ENCODE data around the gene UVRAG. TPM values are rescaled to one million over a fixed set of nuclear protein-coding genes. Genes with fewer than 3 reads are reported as not detected.

The UVRAG gene
- total RNA-seq, 3 donors from 2014 or later = 43.3 to 73.0 (median 48.9) TPM

DNA sequence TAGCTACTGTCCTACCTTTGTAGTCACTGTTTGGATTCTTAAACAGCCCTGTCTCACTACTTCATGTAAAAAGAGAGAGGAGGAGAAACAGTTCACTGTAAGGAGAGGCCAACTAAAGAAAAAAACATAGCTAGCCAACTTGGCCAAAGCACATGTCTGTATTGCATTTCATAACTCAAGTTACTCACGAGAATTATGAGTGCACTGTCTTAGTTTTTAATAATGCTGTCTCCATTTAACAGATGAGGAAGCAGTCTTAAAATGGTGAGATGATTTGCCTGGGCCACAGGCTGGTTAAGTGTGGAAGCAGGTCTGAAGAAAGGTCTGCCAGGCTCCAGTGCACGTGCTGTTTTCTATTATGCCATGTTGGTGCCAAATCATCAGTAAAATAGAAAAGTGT lies 104.5 kb downstream of the UVRAG start:
- Histone ChIP-seq H3K4me1 (peaks cover 0 to 5% of the 10 kb centered on the region in 2 donors), H3K27me3 (no peaks in the 10 kb centered on the region), H3K36me3 (no peaks in the 10 kb centered on the region), H3K9me3 (no peaks in the 10 kb centered on the region), H3K27ac (no peak overlapping the region), H3K4me3 (no peak overlapping the region)
- intact Hi-C loops (cut with DNase I; ENCODE audit: low total_unique reads) = no loop called here
- TF ChIP-seq, protein P1, sequence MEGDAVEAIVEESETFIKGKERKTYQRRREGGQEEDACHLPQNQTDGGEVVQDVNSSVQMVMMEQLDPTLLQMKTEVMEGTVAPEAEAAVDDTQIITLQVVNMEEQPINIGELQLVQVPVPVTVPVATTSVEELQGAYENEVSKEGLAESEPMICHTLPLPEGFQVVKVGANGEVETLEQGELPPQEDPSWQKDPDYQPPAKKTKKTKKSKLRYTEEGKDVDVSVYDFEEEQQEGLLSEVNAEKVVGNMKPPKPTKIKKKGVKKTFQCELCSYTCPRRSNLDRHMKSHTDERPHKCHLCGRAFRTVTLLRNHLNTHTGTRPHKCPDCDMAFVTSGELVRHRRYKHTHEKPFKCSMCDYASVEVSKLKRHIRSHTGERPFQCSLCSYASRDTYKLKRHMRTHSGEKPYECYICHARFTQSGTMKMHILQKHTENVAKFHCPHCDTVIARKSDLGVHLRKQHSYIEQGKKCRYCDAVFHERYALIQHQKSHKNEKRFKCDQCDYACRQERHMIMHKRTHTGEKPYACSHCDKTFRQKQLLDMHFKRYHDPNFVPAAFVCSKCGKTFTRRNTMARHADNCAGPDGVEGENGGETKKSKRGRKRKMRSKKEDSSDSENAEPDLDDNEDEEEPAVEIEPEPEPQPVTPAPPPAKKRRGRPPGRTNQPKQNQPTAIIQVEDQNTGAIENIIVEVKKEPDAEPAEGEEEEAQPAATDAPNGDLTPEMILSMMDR (IDR thresholded peaks at IDR 0.05) = no peak
- TF ChIP-seq POLR2AphosphoS5 (IDR thresholded peaks at IDR 0.05) = no peak
- TF ChIP-seq POLR2A (IDR thresholded peaks at IDR 0.05) = no peak
- no peak for DNase-seq (ENCODE audit: low spot score in 2 of 2)

DNA sequence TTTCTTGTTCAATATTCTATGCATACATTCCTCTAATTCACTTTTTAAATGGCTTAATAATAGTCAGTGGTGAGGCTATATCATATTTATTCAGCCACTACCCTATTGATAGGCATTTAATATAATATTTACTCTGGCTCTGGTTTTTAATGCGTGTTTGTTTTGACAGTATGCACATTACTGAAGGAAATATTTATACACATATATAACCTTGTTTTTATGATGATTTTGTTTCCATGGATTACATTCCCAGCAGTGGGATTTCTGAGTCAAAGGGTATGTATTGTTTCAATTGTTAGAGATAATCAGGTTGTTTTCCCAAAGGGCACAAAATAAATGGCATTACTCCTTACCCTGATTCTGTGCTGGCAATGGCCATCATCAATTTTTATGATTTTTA lies 105.8 kb downstream of the UVRAG start:
- TF ChIP-seq POLR2AphosphoS5 (IDR thresholded peaks at IDR 0.05) (no peak), POLR2A (IDR thresholded peaks at IDR 0.05) (no peak)
- TF ChIP-seq, protein P1 (IDR thresholded peaks at IDR 0.05) = no peak

DNA sequence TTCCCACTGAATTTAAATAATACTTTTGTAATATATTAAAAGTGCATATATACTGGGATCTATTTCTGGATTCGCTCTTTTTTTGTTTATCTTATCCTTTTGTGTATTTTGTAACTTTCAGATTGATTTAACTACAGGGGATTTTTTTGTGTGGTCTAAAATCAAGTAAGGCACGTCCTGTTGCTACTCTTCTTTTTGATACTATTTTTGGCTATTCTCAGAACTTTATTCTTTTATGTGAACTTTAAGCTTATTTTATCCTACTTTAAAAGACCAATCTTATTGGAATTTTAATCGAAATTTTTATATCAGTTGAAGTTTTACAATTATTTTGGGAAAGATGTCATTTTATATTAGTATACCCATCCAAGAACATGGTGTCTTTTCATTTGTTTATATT lies 106.8 kb downstream of the UVRAG start:
- DNase-seq (ENCODE audit: low spot score in 2 of 2) = no peak
- Histone ChIP-seq H3K36me3 (no peaks in the 10 kb centered on the region), H3K27me3 (no peaks in the 10 kb centered on the region), H3K27ac (no peak overlapping the region), H3K9me3 (no peaks in the 10 kb centered on the region), H3K4me1 (peaks cover 2 to 12% of the 10 kb centered on the region in 2 donors), H3K4me3 (no peak overlapping the region)
- intact Hi-C loops (cut with DNase I; ENCODE audit: low total_unique reads) = no loop called here
- TF ChIP-seq POLR2A (IDR thresholded peaks at IDR 0.05) (no peak), POLR2AphosphoS5 (IDR thresholded peaks at IDR 0.05) (no peak)
- TF ChIP-seq, protein P1 (IDR thresholded peaks at IDR 0.05) = no peak

More for the DNA sequence above, 105.8 kb downstream of the UVRAG start:
- no peak overlapping the region for H3K27ac ChIP-seq
- H3K27me3 ChIP-seq = no peaks in the 10 kb centered on the region
- no peaks in the 10 kb centered on the region for H3K9me3 ChIP-seq
- intact Hi-C loops (cut with DNase I; ENCODE audit: low total_unique reads) = no loop called here
- H3K4me3 ChIP-seq = no peak overlapping the region
- no peak for DNase-seq (ENCODE audit: low spot score in 2 of 2)
- no peaks in the 10 kb centered on the region for H3K36me3 ChIP-seq
- H3K4me1 ChIP-seq = peaks cover 2 to 12% of the 10 kb centered on the region in 2 donors

DNA sequence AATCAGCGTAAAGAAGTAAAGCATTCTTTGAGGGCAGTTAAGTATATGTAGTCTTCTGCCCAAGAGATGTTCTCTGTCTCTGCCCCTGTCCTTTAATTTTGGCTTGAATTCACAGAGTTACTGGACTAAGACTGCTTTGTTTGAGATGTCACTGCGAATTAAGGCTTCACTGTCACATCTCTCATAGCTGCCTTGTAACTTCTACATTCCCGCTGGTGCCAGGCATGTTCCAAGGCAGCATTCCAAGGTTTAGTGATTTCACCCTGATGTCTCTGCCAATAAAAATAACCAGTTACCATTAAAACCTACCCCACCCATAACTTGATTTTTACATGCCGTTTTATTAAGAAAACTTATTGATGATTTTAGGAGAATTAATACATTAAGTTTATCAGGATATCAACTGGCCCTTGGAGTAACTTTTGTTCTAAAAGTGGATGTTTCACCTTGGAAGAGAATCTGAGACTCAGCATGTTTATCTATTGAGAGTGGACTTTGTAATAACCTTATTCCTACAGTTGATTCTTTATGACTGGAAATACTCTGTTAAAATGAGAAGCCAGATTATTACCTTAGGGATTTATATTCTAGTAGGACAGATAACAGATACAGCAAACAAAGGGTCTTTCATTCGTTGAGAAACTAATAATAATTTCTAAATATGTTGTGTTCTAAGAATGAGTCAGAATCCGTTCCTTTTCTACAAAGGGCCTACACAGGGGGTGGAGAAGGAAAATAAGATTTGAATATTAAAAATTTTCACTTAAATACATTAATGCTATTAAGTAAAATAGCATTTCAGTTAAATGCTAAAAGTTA lies 110.2 kb downstream of the UVRAG start:
- Histone ChIP-seq H3K27ac (no peak overlapping the region), H3K4me3 (no peak overlapping the region), H3K4me1 (peaks cover 2 to 8% of the 10 kb centered on the region in 2 donors), H3K36me3 (no peaks in the 10 kb centered on the region), H3K27me3 (no peaks in the 10 kb centered on the region), H3K9me3 (no peaks in the 10 kb centered on the region)
- TF ChIP-seq, protein P1 (IDR thresholded peaks at IDR 0.05) = no peak
- TF ChIP-seq POLR2AphosphoS5 (IDR thresholded peaks at IDR 0.05) (no peak), POLR2A (IDR thresholded peaks at IDR 0.05) (no peak)
- intact Hi-C loops (cut with DNase I; ENCODE audit: low total_unique reads) = no loop called here
- DNase-seq (ENCODE audit: low spot score in 2 of 2) = no peak

DNA sequence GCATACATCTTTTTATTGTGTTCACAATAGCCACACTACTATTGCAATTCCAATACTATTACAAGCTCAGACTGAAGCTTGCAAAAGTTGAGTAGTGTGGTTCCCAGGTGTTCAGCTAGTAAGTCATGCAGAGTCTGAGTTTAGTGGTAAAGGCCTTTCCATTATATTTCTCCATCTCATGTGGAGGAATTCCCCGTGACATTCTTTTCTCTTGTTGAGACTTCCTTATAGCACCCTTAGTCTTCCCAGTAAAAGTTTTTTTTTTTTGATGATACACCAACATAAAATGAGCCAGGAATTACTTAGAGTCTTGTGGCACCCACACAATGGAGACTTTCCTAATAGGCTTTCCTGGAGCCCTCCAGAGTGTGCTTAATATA lies 110.8 kb downstream of the UVRAG start:
- TF ChIP-seq POLR2AphosphoS5 (IDR thresholded peaks at IDR 0.05) = no peak
- TF ChIP-seq POLR2A (IDR thresholded peaks at IDR 0.05) = no peak
- TF ChIP-seq, protein P1 (IDR thresholded peaks at IDR 0.05) = no peak
- Histone ChIP-seq H3K4me1 (peaks cover 2 to 8% of the 10 kb centered on the region in 2 donors), H3K9me3 (no peaks in the 10 kb centered on the region), H3K4me3 (no peak overlapping the region), H3K36me3 (no peaks in the 10 kb centered on the region), H3K27me3 (no peaks in the 10 kb centered on the region), H3K27ac (no peak overlapping the region)
- no peak for DNase-seq (ENCODE audit: low spot score in 2 of 2)
- intact Hi-C loops (cut with DNase I; ENCODE audit: low total_unique reads) = no loop called here
